WTC11 (cell line): ENCODE measurements around the gene UBE2S.

Experiments used
- NR3C1 ChIP-seq: sonication (generic); formaldehyde crosslinking; conservative IDR thresholded peaks from 2 replicates; pipeline ENCODE4 v1.8.1; 2023; ENCODE audit warnings: low read depth, mild to moderate bottlenecking, missing genetic modification reagents
- ZNF416 ChIP-seq: fragments of 250-450 bp; sonication (Bioruptor Pico); IDR thresholded peaks from 2 replicates; pipeline ENCODE4 v1.9.0; 2021; ENCODE audit warnings: mild to moderate bottlenecking, inconsistent platforms
- TF ChIP-seq, protein P1 (sequence below): sonication (generic); formaldehyde crosslinking; IDR thresholded peaks from 2 replicates; pipeline ENCODE4 v1.8.1; 2022; ENCODE audit warnings: missing genetic modification reagents, borderline replicate concordance
- TF ChIP-seq, protein P2 (sequence below): fragments of 200-600 bp; IDR thresholded peaks from 2 replicates; pipeline ENCODE4 v1.8.0; 2022; ENCODE audit warnings: antibody characterized with exemption
- TF ChIP-seq, protein P3 (sequence below): sonication (generic); formaldehyde crosslinking; IDR thresholded peaks from 2 replicates; pipeline ENCODE4 v1.8.1; 2023; ENCODE audit warnings: mild to moderate bottlenecking, missing genetic modification reagents

DNA sequence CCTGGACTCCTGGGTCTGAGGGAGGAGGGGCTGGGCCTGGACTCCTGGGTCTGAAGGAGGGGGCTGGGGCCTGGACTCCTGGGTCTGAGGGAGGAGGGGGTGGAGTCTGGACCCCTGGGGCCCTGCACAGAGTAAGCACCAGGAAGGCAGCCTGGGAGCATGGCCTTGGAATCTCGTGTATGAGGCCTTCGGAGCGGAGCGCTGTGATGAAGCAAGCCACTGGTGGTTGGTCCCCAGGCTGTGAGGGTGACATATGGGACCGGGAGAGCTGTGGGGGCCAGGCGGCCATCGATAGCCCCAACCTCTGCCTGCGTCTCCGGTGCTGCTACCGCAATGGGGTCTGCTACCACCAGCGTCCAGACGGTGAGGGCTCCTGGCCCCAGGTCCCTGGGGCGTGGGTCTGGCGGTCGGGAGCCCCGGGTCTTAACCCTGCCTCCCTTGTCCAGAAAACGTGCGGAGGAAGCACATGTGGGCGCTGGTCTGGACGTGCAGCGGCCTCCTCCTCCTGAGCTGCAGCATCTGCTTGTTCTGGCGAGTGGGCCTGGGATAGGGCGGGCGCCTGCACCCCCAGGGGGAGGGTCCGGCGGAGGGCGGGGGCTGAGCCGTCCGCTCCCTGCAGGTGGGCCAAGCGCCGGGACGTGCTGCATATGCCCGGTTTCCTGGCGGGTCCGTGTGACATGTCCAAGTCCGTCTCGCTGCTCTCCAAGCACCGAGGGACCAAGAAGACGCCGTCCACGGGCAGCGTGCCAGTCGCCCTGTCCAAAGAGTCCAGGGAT, 30.0 kb downstream of the UBE2S start:
- TF ChIP-seq NR3C1 (CRISPR knock-in tag) (no peak), ZNF416 (CRISPR knock-in tag) (no peak)
- TF ChIP-seq, protein P1, sequence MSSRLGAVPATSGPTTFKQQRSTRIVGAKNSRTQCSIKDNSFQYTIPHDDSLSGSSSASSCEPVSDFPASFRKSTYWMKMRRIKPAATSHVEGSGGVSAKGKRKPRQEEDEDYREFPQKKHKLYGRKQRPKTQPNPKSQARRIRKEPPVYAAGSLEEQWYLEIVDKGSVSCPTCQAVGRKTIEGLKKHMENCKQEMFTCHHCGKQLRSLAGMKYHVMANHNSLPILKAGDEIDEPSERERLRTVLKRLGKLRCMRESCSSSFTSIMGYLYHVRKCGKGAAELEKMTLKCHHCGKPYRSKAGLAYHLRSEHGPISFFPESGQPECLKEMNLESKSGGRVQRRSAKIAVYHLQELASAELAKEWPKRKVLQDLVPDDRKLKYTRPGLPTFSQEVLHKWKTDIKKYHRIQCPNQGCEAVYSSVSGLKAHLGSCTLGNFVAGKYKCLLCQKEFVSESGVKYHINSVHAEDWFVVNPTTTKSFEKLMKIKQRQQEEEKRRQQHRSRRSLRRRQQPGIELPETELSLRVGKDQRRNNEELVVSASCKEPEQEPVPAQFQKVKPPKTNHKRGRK (CRISPR knock-in tag) = no peak
- TF ChIP-seq, protein P2, sequence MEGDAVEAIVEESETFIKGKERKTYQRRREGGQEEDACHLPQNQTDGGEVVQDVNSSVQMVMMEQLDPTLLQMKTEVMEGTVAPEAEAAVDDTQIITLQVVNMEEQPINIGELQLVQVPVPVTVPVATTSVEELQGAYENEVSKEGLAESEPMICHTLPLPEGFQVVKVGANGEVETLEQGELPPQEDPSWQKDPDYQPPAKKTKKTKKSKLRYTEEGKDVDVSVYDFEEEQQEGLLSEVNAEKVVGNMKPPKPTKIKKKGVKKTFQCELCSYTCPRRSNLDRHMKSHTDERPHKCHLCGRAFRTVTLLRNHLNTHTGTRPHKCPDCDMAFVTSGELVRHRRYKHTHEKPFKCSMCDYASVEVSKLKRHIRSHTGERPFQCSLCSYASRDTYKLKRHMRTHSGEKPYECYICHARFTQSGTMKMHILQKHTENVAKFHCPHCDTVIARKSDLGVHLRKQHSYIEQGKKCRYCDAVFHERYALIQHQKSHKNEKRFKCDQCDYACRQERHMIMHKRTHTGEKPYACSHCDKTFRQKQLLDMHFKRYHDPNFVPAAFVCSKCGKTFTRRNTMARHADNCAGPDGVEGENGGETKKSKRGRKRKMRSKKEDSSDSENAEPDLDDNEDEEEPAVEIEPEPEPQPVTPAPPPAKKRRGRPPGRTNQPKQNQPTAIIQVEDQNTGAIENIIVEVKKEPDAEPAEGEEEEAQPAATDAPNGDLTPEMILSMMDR = no peak
- TF ChIP-seq, protein P3, sequence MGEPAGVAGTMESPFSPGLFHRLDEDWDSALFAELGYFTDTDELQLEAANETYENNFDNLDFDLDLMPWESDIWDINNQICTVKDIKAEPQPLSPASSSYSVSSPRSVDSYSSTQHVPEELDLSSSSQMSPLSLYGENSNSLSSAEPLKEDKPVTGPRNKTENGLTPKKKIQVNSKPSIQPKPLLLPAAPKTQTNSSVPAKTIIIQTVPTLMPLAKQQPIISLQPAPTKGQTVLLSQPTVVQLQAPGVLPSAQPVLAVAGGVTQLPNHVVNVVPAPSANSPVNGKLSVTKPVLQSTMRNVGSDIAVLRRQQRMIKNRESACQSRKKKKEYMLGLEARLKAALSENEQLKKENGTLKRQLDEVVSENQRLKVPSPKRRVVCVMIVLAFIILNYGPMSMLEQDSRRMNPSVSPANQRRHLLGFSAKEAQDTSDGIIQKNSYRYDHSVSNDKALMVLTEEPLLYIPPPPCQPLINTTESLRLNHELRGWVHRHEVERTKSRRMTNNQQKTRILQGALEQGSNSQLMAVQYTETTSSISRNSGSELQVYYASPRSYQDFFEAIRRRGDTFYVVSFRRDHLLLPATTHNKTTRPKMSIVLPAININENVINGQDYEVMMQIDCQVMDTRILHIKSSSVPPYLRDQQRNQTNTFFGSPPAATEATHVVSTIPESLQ (CRISPR knock-in tag) = no peak
